Duodenal mucosa (tissue), 2 donors: ENCODE data around the gene LCTL.

ENCODE experiments used
- H3K27ac ChIP-seq: one replicate; pipeline ENCODE4 v1.7.0; 2013; ENCODE audit warnings: low read depth, low read length
- H3K27me3 ChIP-seq, 2 donors: one replicate each; pipeline ENCODE4 v1.7.0; 2013; ENCODE audit warnings: low read length in 2 of 2, control low read depth in 1 of 2; ENCODE audit not compliant: insufficient read depth in 2 of 2, control insufficient read depth in 1 of 2
- H3K36me3 ChIP-seq, 2 donors: one replicate each; pipeline ENCODE4 v1.7.0; 2013; ENCODE audit warnings: low read length in 2 of 2, control low read depth in 1 of 2; ENCODE audit not compliant: insufficient read depth in 2 of 2, control insufficient read depth in 1 of 2
- H3K4me1 ChIP-seq, 2 donors: one replicate each; pipeline ENCODE4 v1.7.0; 2013; ENCODE audit warnings: low read length in 2 of 2, control low read depth in 1 of 2; ENCODE audit not compliant: insufficient read depth in 2 of 2, control insufficient read depth in 1 of 2
- H3K4me3 ChIP-seq, 2 donors: one replicate each; pipeline ENCODE4 v1.7.0; 2013; ENCODE audit warnings: low read length in 2 of 2, low read depth in 1 of 2
- H3K9ac ChIP-seq, 2 donors: one replicate each; pipeline ENCODE4 v1.7.0; 2013; ENCODE audit warnings: low read length in 2 of 2, low read depth in 1 of 2
- H3K9me3 ChIP-seq, 2 donors: one replicate each; pipeline ENCODE4 v1.7.0; 2013; ENCODE audit warnings: low read length in 2 of 2, control low read depth in 1 of 2; ENCODE audit not compliant: control insufficient read depth in 1 of 2

Gene LCTL, protein sequence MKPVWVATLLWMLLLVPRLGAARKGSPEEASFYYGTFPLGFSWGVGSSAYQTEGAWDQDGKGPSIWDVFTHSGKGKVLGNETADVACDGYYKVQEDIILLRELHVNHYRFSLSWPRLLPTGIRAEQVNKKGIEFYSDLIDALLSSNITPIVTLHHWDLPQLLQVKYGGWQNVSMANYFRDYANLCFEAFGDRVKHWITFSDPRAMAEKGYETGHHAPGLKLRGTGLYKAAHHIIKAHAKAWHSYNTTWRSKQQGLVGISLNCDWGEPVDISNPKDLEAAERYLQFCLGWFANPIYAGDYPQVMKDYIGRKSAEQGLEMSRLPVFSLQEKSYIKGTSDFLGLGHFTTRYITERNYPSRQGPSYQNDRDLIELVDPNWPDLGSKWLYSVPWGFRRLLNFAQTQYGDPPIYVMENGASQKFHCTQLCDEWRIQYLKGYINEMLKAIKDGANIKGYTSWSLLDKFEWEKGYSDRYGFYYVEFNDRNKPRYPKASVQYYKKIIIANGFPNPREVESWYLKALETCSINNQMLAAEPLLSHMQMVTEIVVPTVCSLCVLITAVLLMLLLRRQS

GRCh38 chr15:66565741-66566144 is at the start of gene LCTL:
Gene LCTL, minus strand, starts transcription at chr15:66565998. Its CDS starts 633 bp downstream, at chr15:66565365.
- no peak within 1 kb of the TSS for H3K27ac ChIP-seq
- no peaks in the 10 kb centered on the region for H3K36me3 ChIP-seq
- no peak within 1 kb of the TSS for H3K4me3 ChIP-seq
- H3K4me1 ChIP-seq = no peaks in the 10 kb centered on the region
- H3K27me3 ChIP-seq = no peaks in the 10 kb centered on the region
- H3K9ac ChIP-seq = no peak within 1 kb of the TSS
- no peaks in the 10 kb centered on the region for H3K9me3 ChIP-seq

DNA sequence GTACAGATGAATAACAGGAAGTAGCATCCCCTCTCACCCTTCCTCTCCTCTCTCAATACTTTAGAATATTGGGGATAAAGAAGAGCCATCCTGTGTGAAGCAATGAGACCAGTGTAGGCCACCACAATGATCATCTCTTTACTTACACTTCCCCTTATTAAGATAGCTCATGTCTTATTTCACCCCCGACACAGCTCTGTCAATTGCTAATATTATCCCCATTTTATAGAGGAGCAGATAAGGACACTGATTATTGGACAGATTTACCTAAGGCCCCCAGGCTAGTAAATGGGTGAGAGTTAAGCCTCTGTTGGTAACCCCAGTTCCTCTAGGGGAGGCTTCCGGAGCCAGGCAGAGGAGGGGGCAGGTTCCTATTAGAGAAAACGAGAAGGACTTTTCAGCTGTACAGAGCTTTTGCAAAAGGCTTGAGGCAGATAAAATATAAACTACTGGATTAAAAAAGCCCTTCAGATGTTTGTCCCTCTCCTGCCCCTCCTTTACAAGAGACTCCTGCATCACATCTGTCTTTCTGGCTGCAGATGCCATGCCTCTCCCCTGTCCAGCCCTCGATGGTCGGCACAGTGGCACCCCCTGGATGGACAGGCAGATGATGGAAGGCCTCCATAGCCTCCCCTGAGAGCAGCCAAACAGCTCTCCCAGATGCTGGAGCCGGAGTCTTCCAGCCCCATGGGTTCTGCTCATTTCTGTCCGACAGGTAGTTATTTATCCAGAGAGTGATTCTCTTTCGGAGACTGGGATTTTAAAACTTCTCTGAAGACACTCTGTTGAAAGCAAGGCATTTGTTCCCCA is 49.4 kb upstream of the LCTL start:
- Histone ChIP-seq H3K27ac (no peak overlapping the region), H3K9ac (no peak overlapping the region), H3K9me3 (no peaks in the 10 kb centered on the region), H3K4me1 (peaks cover 3 to 8% of the 10 kb centered on the region in 2 donors), H3K36me3 (no peaks in the 10 kb centered on the region), H3K4me3 (no peak overlapping the region), H3K27me3 (no peaks in the 10 kb centered on the region)

DNA sequence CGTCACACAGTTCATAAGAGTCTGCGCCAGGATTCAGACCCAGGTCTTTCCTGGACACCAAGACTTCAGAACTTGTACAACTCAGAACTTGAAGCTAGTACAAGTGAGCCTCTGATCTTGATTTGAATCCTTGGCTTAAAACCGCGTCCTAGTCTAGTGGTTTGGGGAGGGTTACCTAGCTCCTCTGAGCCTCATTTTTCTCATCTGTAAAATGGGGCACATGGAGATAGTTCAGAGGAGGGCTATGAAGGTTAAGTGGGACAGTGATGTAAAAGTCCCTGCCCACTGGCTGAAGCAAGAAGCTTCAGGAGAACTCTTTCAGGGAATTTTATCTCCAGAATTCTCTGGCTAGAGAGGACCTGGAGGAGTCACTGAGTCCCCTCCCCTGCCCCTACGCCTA is 48.7 kb upstream of the LCTL start:
- H3K4me3 ChIP-seq = no peak overlapping the region
- H3K27me3 ChIP-seq = no peaks in the 10 kb centered on the region
- no peak overlapping the region for H3K9ac ChIP-seq
- peaks cover 3 to 8% of the 10 kb centered on the region in 2 donors for H3K4me1 ChIP-seq
- H3K36me3 ChIP-seq = no peaks in the 10 kb centered on the region
- H3K9me3 ChIP-seq = no peaks in the 10 kb centered on the region
- no peak overlapping the region for H3K27ac ChIP-seq

DNA sequence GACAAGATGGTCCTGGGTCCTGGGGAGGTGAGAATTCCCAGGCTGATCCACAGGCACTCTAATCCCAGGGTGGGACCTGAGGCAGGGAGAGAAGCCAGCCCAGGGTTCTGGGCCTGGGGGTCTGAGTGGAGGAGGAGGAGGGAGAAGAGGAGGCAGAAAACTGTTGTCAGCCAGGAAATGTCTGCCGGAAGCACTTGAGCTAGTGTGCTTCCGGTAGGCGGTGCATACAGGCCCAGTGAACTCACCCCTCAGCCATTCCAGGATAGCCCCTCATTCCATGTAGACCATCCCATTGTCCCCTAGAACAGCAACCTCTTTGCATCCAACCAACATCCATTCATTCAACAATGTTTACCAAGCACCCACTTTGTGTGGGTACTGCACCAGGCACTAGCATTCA is 47.9 kb upstream of the LCTL start:
- Histone ChIP-seq H3K9me3 (no peaks in the 10 kb centered on the region), H3K36me3 (no peaks in the 10 kb centered on the region), H3K27ac (no peak overlapping the region), H3K4me3 (no peak overlapping the region), H3K9ac (no peak overlapping the region), H3K27me3 (no peaks in the 10 kb centered on the region), H3K4me1 (peaks cover 0 to 8% of the 10 kb centered on the region in 2 donors)

- no peaks in the 10 kb centered on the region for H3K36me3 ChIP-seq
- H3K27me3 ChIP-seq = no peaks in the 10 kb centered on the region
- H3K4me1 ChIP-seq = peaks cover 0 to 8% of the 10 kb centered on the region in 2 donors
- no peak overlapping the region for H3K4me3 ChIP-seq
- no peak overlapping the region for H3K9ac ChIP-seq
- H3K27ac ChIP-seq = no peak overlapping the region
- no peaks in the 10 kb centered on the region for H3K9me3 ChIP-seq
These were observed 45.7 kb upstream of the LCTL start for GRCh38 chr15:66611257-66612053.

DNA sequence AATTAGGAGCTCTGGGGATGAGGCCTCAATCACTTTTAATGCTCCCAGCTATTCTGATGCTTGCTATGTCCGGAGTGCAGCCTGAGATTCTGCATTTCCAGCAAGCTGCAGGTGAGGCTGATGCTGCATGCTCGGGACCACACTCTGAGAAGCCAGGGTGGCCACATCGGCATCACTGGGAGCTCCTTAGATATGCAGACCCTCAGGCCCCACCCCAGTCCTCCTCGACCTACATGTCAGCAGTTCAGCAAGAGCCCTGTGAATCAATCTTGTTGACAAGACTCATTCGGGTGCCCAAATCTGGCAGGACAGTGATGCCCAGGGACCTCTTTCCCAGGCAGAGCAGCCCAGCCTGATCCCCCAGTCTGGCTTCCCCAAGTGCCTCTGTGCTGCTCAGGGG is 44.1 kb upstream of the LCTL start:
- Histone ChIP-seq H3K4me1 (peaks cover 0 to 5% of the 10 kb centered on the region in 2 donors), H3K4me3 (no peak overlapping the region), H3K9ac (no peak overlapping the region), H3K27ac (no peak overlapping the region), H3K36me3 (no peaks in the 10 kb centered on the region), H3K9me3 (no peaks in the 10 kb centered on the region), H3K27me3 (no peaks in the 10 kb centered on the region)

- Histone ChIP-seq H3K9me3 (no peaks in the 10 kb centered on the region), H3K27me3 (no peaks in the 10 kb centered on the region), H3K36me3 (no peaks in the 10 kb centered on the region), H3K27ac (no peak overlapping the region), H3K4me3 (no peak overlapping the region), H3K9ac (no peak overlapping the region), H3K4me1 (no peaks in the 10 kb centered on the region)
These were observed 43.1 kb upstream of the LCTL start for GRCh38 chr15:66608881-66609280.

DNA sequence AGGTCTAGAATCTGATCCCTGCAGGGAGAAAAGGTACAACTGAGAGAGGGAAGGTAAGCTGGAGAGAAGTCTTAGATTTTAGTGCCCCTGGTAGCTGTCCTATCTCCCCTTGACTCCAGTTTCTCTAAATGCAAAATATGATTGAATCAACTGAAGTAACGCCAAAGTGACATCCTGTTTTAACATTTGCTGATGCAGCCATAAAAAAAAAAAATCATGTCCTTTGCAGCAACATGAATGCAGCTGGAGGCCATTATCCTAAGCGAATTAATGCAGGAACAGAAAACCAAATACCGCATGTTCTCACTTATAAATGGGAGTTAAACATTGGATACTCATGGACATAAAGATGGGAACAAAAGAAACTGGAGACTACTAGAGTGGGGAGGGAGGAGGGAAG is 42.4 kb upstream of the LCTL start:
- Histone ChIP-seq H3K27me3 (no peaks in the 10 kb centered on the region), H3K9me3 (no peaks in the 10 kb centered on the region), H3K36me3 (no peaks in the 10 kb centered on the region), H3K4me1 (no peaks in the 10 kb centered on the region), H3K27ac (no peak overlapping the region), H3K9ac (no peak overlapping the region), H3K4me3 (no peak overlapping the region)

- Histone ChIP-seq H3K4me3 (no peak overlapping the region), H3K27me3 (no peaks in the 10 kb centered on the region), H3K27ac (no peak overlapping the region), H3K36me3 (no peaks in the 10 kb centered on the region), H3K9ac (no peak overlapping the region), H3K4me1 (no peaks in the 10 kb centered on the region), H3K9me3 (no peaks in the 10 kb centered on the region)
These were observed 37.7 kb upstream of the LCTL start for GRCh38 chr15:66603301-66604179.
